ENCODE data around the gene KCTD7. TPM values are rescaled to one million over a fixed set of nuclear protein-coding genes. Genes with fewer than 3 reads are reported as not detected.

KCTD7 gene
- total RNA-seq, 4 donors from 2014 or later: 9.4 to 22.5 (median 15.1) TPM

Other genes with a start within 250 kb of the KCTD7 start
- 10 to 100 TPM; 34.3 to 45.4 (median 37.1) TPM for gene RABGEF1, start 111.9 kb downstream of the KCTD7 start, total RNA-seq

Measured in esophagus muscularis mucosa (tissue), 4 donors.